Fibroblast of skin of scalp (primary cell): ENCODE results near the gene CSNK2A1.
A peak's percentile ranks its signal among the peaks of the same experiment; 100 is the strongest.

ENCODE experiments used
- DNase-seq: peaks from one replicate; pipeline ENCODE4 v3.0.0-alpha.2; 2013

The CSNK2A1 gene

DNA sequence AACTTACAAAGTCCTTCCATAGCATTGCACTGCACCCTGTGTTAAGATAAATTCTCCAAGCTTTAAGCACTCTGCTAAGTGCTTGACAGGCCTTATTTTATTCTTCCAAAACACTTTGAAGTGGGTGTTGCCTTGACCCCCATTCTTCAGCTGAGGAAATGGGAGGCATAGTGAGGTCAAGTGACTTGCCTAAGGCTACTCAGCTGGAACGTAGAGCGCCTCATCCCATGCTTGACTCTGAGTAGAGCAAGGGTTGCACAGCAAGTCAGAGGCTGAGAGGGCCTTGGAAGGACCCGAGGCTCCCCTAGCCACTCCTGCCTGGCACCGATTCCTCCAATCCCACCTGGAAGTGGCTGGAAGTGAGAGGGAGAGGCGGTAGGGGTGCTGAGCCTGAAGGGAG is 19.6 kb upstream of the CSNK2A1 start:
- no peak for DNase-seq

DNA sequence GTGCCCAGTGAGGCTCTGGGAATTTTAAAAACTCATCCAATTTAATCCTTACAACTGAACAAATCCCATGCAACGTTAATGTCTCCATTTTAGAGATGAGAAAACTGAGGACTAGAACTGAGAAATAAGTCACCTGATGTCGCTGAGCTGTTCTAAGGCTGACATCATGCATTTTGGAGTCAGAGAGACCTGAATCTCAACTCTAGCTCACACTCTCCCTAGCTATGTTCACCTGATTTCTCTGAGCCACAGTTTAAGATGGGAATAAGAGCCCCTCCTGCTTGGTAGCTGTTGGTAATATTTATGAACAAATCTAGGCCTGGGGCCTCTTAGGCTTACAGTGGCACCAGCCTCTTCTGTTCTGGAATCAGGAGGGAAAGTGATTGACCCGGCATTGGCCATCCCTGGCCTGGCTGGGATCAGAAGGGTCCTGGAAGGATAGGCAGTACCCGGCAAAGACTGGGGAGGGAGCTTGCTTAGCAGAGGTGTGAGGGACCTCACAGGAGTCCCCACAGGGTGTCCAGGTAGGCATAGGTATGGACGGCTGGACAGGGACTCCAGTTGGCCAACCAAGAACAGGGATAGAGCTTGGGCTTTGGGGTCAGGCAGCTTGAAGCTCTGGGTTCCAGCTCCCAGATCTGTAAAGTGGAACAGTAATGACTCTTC is 18.8 kb upstream of the CSNK2A1 start:
- DNase-seq: no peak

DNA sequence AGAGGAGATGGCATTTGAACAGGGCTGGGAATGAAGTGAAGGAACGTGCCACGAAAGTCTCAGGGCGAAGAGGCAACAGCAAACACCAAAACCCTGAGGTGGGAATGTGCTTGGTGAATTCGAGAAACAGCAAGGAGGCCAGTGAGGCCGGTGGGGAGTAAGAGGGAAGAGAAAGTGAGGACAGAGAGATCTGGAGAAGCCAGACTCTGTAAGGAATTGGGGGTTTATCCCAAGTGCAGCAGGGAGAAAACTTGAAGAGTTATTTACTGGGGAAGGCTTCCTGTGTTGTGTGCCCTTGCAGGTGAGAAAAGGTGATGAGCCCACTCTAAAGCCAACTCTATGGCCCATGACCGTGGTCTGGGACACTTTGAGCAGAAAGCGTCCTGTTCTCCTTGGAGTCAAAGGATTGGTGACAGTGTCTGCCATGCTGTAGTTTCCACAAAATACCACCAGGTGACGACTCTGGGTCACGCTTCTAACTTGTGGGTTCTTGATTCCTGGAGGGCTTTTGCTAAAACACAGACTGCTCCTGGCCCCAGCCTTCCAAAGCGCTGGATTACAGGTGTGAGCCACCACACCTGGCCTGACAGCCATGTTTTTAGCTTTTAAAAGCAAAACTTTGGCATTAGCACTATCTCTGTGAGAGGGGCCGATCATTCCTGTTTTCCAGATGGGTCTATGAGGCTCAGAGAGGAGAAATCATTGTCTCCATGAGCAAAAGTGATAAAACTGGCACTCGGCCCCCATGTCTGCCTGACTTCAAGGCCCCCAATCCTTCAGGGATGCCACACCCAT is 18.0 kb upstream of the CSNK2A1 start:
- DNase-seq: peak; percentile 69

DNA sequence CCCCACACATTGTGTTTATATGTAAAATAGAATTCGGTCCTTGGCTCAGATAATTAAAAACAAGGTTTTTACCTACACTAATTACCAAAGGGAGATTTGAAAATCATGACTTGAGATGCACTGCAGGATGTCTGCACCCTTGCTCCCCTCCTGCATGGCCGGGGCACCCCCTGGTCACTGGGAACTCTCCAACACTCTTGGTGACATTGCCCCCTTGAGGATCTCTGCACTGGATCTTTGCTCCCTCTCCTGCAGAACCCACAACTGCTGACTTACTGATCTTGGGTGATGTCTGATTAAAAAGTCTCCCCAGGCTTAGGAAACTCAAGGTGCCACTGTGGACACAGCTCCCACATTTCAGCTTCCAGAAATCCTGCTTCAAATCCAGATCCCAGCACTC is 17.1 kb upstream of the CSNK2A1 start:
- no peak for DNase-seq

DNA sequence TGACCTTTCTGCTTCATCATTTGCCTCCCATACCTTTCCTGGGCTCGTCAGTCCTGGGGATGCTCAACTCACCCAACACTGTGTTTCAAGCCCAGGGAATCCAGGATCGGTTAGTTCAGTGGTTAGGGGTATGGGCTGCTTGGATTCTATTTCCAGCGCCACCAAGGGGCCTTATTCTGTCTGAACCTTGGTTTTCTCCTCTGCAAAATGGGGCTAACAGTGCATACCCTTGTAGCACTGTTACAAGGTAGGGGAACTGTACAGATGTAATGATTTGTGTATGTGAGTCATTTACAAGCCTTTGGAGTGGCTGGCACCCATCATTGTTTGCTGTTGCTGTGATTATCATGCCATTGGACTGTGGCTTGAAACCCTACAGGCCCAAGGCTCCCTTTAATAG is 14.5 kb upstream of the CSNK2A1 start:
- no peak for DNase-seq

DNA sequence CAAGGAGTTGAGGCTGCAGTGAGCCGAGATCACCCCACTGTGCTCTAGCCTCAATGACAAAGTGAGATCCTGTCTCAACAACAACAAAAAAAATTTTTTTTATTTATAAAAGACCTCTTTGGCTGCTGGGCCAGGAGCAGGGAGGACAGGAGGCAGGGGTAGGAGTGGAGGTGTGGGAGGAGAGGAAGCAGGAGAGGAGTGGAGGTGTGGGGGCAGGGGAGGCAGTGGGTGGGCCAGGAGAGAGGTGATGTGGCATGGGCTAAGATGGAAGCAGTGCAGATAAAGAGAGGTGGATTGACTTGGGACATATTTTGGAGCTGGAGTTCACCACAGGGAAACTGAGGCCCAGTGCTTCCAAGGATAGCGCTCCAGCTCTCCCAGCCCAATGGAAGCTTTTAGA is 13.4 kb upstream of the CSNK2A1 start:
- DNase-seq: no peak

DNA sequence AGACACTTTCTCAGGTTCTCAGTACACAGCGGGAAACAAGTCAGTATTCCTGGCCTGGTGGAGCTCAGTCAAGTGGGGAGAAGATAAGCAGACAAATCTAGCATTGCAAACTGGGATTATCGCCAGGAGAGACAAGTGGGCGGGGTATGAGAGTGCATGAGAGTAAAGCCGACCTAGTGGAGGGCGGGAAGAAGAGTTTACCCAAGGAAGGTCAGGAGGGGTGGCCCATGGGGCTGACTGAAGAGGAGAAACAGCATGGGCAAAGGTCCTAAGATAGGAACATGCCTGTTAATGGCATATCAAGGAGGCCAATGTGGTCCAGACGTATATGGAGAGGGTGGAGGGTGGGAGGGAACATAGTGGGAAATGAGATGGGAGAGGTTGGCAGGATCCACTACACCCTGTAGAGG is 12.4 kb upstream of the CSNK2A1 start:
- DNase-seq: no peak

DNA sequence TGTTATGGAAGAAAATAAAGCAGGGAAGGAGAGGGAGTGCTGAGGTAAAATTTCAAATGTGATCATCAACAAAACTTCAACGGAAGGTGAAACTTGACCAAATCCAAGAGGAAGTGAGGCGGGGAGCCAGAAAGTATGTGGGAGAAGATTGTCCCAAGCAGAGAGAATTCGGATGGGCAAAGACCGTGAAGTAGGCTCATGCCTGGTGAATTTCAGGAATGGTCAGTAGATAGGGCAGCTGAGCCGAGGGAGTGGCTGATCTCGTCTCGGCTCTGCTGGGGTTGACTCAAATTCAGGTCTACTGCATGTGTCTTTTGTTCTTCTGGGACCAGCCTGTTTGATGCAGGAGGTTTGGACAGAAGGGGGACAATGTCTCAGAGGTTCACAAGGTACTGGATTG is 7.0 kb upstream of the CSNK2A1 start:
- DNase-seq: no peak

DNA sequence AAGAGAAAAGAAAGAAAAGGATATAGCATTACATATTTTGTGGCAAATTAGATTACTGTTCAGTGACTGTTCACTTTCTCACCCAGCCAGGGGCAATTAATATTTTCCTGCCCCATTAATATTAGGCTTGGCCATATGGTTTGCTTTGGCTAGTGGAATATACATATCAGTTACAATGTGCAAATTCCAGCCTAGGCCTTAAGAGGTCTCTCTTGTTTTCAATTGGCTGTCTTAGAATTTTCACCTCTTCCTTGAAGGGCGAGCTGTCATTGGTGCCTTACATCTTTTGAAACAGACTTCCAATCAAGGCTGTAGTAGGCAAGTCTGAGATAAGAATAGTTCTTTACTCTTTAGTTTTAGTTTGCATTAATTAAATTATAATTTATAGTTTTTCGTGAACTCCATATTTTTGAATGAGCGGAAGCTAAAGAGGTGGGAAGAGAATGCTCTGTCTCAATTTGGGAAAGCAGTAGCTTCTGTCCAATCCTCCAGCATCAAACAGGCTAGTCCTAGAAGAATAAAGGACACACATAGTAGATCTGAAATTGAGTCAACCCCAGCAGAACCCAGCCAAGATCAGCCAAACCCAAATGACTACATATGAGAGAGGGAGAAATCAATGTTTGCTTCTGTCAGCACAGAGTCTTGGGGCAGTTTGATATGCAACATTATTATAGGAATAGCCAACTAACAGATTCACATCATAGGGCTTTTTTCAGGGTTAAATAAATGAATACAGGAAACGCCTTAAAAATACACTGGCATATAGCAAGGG is 6.3 kb upstream of the CSNK2A1 start:
- DNase-seq: no peak

DNA sequence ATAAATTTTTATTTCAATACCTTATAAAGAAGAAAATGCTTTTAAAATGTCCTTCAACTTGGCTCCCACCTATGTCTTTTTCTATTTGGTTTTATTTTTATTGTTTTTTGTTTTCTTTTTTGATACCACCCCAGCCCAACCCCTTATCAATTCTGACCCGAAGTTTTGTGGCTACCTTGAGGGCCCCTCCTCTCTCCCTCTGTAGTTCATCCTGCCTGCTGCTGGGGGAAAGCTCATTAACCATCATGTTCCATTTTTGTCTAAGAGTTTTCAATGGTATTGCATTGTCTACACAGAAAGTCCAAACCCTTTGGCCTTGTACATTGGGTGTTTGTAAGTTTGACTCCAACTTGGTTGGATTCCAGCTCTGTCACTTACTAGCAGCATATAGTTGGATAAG is 5.3 kb upstream of the CSNK2A1 start:
- DNase-seq: no peak

DNA sequence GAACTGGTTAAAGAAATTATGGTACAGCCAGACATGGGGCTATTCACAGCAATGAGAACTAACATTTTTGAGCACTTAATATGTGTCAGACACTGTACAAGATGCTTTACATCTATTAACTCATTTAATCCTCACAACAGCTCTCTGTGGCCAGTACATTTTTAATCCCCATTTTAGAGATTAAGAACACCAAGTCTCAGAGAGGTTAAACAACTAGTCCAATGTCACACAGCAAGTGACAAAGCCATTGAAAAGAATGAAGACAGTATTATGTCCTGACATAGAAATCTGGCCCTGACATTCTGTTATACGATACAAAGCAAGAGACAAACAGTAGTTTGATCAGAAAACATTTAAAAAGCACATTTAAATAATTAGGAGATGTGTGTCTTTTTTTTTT is 3.8 kb upstream of the CSNK2A1 start:
- DNase-seq: no peak

DNA sequence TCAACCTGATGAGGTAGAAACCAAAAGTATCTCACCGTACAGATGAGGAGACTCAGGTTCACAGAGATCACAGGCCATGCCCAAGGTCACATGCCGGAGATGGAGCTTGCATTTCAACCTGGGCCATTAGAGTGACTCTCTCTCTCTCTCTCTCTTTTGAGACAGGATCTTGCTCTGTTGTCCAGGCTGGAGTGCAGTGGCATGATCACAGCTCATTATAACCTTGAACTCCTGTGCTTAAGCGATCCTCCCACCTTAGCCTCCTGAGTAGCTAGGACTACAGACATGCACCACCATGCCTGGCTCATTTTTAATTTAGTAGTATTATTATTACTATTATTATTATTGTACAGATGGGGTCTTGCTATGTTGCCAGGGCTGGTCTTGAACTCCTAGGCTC is 2.8 kb upstream of the CSNK2A1 start:
- DNase-seq: no peak

DNA sequence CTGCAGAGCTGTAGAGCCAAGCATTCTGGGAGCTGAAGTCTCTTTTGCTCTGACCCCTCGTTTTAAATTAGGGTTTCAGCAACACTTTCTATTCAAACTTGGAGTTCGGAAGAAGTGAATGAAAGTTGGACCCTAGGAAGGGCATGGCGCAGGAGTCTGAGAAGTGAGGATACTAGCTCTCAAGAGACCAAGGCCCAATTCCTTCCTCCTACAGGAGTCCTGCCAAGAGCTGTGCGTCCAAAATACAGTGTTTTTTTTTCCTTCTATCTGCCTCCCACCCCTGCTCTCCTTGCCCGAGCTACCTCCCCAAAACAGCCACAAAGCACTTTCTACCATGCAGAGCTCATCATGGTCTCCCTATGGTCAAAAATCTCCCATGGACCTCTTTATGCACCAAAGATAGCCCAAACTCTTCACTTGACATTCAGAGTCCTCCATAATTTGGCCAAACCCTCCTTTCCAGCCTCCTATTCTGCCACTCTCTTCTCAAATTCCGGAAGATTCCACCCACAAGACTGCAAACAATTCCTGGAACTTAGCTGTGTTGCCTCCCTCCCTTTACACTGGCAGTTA is 649 bp upstream of the CSNK2A1 start:
- no peak for DNase-seq

DNA sequence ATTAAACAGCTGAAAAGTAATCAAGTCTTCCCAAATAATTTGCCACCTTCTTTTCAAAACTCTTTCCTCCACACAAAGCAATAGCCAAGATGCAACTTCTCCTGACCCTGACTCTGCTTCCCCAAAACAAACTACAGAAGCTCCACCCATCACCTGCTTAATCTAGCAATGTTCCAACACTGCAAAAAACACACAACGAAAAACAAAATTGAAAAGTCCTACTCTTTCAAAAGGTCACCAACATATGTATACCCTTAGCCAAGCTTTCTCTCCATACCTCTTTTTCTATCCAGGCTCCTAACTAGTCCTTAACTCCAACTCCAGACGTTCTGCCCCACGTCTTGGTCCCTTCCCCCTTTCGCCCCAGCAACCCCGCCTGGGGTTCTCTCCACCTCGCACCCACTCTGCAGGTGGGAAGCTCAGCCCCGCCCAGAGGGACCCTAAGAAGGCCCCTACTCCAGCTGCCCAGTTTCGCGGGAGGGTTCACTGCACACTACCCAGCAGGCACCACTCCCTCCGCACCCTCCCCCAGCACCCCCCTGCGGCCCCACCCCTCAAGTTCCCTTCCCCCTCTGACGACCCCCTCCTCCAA is 717 bp downstream of the CSNK2A1 start:
- DNase-seq: no peak

DNA sequence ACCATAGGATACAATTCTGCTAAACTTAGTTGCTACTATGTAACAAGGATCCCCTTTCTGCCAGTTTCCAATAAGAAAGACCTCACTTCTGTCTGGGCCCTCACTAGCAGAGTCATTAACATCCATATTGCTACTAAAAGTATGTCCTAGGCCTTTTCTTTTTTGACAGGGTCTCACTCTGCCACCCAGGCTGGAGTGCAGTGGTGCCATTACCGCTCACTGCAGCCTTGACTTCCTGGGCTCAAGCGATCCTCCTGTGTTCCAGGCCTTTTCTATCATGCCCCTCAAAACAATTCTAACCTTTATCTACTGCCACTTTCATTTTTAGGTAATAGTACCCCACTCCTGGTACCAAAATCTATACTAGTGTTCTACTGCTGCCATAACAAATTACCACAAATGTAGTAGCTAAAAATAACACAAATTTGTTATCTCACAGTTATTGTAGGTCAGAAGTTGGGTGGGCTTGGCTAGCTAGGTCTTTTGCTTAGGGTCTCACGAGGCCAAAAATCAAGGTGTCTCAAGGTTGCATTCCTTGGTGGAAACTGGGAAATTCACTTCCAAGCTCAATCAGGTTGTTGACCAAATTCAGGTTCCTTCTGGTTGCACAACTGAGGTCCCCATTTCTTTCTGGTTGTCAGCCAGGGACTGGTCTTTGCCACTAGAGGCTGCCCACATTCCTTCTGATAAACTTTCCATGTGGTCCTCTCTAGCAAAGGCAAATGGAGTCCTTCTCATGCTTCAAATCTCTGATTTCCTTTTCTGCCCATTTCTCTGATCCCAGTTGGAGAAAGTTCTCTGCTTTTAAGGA is 3.0 kb downstream of the CSNK2A1 start:
- DNase-seq: no peak

DNA sequence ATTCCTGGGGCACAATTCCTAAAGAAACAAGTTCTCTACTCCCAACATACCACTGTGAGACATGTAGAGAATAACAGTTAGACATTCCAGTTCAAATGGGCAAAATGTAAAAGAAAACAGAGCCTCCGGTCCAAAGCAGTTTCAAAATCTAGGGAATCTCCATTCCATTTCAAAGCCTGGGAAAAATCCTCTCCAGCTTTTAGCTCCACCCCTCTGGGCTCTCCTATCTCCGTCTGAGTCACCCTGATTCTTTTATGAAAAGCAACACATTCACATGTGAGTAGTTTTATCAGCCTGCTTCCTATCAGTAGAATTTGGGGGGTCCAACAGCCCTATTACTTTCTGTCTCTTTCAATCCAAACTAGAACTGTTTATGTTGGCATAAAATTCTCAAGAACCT is 3.7 kb downstream of the CSNK2A1 start:
- peak; percentile 26 for DNase-seq

DNA sequence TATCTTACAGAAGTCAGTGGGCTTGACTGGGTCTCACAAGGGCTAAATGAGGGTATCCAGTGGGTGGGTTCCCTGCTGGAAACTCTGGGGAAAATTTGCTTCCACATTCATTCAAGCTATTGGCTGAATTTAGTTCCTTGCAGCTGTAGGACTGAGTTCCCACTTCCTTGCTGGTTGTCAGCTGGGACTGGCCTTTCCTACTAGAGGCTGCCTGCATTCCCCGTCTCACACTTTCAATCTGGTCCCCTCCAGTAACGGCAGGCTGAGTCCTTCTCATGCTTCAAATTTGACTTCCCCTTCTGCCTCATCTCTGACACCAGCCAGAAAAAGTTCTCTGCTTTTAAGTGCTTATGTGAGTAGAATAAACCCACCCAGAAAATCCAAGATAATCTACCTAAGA is 4.4 kb downstream of the CSNK2A1 start:
- DNase-seq: no peak

DNA sequence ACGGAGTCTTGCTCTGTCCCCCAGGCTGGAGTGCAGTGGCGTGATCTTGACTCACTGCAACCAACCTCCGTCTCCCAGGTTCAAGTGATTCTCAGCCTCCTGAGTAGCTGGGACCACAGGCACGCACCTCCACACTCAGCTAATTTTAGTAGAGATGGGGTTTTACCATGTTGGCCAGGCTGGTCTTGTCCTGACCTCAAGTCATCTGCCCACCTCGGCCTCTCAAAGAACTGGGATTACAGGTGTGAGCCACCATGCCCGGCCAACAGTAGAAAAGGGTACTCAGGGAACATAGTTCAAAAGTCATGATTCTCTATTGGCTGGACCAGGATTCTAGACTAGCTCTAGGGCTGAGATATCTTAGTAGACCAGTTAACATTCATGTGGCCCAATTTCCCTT is 5.6 kb downstream of the CSNK2A1 start:
- DNase-seq: no peak

DNA sequence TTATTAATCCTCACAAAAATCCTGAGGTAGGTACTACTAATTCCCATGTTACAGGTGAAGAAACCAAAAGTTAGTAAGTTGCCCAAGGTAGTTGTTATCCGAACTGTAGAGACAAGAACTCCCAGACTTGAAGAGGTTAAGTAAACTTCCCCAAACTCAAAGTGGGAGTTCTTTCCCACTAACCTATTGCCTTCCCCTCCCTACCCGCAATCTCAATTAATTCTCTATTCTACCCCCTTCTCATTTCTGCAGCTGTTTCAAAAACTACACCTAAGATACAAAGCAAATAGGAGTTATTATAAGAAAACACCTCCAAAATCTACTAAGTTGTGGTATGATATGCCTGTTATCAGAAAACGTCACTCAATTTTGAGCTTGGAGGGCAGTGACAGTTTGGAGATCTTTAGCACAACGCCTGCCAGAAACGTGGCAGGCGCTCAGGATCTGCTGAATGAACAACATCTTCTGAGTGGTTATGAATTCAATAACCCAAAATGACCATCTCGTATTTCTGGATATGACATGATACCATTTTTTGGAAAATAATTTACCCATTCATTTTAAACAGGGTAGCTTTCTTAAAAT is 7.1 kb downstream of the CSNK2A1 start:
- no peak for DNase-seq

DNA sequence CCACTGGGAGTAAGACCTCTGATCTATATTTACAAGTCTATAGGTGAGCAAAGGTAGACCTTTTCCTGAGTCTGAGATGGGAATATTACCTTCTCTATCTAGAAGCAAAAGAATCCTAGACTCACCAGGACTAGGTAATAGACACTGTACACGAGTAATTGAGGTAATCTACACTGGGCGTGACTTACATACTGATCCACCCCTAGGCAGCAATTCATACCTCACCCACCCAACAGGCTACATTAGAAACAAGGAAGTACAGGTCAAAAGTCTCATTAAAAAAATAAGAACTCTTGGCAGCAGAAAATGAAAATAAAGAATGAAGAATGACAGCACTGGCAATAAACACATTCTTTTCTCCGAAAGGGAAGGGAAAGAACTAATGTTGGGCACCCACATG is 7.6 kb downstream of the CSNK2A1 start:
- DNase-seq: no peak

DNA sequence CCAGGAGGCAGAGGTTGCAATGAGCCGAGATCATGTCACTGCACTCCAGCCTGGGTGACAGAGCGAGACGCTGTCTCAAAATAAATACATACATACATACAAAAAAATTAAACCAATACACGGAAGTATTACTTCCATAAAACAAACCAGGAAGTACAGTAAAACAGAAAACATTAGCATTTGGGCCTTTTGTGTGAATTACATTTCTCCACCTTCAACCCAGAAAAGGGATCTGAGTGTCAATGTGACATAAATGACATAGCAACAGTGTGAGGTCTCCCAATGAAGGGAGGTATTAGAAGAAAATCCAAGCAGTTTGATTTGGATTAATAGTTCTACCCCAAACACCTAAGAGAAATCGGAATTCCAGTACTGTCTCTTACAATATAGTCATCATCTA is 10.1 kb downstream of the CSNK2A1 start:
- DNase-seq: no peak

DNA sequence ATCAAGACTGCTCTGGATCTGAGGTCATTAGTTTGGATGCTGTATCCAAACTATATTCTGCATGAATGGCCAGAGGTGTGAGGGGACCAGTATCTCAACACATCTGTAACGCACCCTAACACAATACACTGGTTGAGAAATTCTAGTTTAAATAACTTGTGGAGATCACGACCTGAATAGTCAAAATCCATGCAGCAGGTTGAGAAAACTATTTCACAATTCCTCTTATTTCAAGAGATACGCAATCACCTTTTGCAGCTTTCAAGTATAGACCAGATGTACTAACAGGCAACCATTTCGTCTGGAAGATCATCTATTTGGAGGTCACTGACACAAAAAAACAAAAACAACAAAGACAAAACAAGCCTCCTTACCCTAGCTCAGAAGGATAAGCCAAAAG is 11.1 kb downstream of the CSNK2A1 start:
- no peak for DNase-seq
